ENCODE data around the gene HEMGN.

- TF ChIP-seq YY1 (IDR thresholded peaks at IDR 0.05; ENCODE audit: insufficient read depth, insufficient read length) (no peak), ZNF274 (IDR thresholded peaks at IDR 0.05; ENCODE audit: low read depth, low read length) (no peak)
Measured at GRCh38 chr9:97963232-97963631, 25.3 kb upstream of the HEMGN start.

Measured in NT2/D1 (cell line).